GM21786 (cell line): ENCODE data around the gene RNU6-1.

ENCODE experiments used
- ATAC-seq: cut with Tn5 transposase; IDR thresholded peaks from one replicate; pipeline ENCODE4 v1.9.1; 2021; ENCODE audit not compliant: unreplicated experiment

The RNU6-1 gene

GRCh38 chr15:67803996-67804843 lies 35.6 kb downstream of the RNU6-1 start:
- ATAC-seq = no peak

GRCh38 chr15:67803299-67803698 lies 36.5 kb downstream of the RNU6-1 start:
- ATAC-seq = no peak

- ATAC-seq = no peak
Measured at GRCh38 chr15:67801926-67802914, 37.6 kb downstream of the RNU6-1 start.

- ATAC-seq = no peak
Measured at GRCh38 chr15:67801142-67801541, 38.7 kb downstream of the RNU6-1 start.

- ATAC-seq = no peak
Measured at GRCh38 chr15:67799801-67800205, 40.0 kb downstream of the RNU6-1 start.

GRCh38 chr15:67796196-67797127 lies 43.4 kb downstream of the RNU6-1 start:
- ATAC-seq = no peak

GRCh38 chr15:67794832-67795574 lies 44.8 kb downstream of the RNU6-1 start:
- ATAC-seq = no peak

- ATAC-seq = no peak
Measured at GRCh38 chr15:67792250-67792942, 47.4 kb downstream of the RNU6-1 start.

- ATAC-seq = no peak
Measured at GRCh38 chr15:67790610-67791319, 49.1 kb downstream of the RNU6-1 start.
